Measurements from ENCODE around the gene NOP58. TPM values are rescaled to one million over a fixed set of nuclear protein-coding genes. Genes with fewer than 3 reads are reported as not detected.
A peak's percentile ranks its signal among the peaks of the same experiment; 100 is the strongest.
"Not testable (repeated sequence)": the region's sequence is repeated elsewhere in the genome, so short reads cannot be mapped to it uniquely, and the experiment has no call there.

The NOP58 gene
- total RNA-seq, 1 donor from 2014 or later: 22.5 TPM

DNA sequence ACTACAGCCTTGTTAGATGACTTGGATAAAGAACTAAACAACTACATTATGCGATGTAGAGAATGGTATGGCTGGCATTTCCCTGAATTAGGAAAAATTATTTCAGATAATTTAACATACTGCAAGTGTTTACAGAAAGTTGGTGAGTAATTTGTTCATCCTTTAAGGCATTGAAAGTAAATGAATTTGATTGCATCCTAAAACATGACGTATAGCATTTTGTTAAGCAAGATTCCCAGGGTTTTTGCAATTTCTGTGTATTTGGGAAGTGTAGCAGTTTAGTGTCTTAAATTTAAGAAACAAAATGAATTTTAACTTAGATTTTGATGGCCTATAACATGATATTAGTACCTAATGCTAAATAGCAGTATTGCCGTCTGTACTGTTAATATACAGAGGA is 24.8 kb downstream of the NOP58 start:
- ATAC-seq (no peak), DNase-seq (no peak)
- intact Hi-C loops (cut with micrococcal nuclease): no loop called here

- no peak for ATAC-seq
- intact Hi-C loops (cut with micrococcal nuclease): no loop called here
- DNase-seq: no peak
These were observed 25.4 kb downstream of the NOP58 start for GRCh38 chr2:202290970-202291369.

GRCh38 chr2:202299712-202300111 is 34.1 kb downstream of the NOP58 start:
- ATAC-seq (no peak), DNase-seq (no peak)
- intact Hi-C loops (cut with micrococcal nuclease): no loop called here

GRCh38 chr2:202306034-202306433 is 40.5 kb downstream of the NOP58 start:
- DNase-seq (no peak), ATAC-seq (no peak)
- intact Hi-C loops (cut with micrococcal nuclease): no loop called here

DNA sequence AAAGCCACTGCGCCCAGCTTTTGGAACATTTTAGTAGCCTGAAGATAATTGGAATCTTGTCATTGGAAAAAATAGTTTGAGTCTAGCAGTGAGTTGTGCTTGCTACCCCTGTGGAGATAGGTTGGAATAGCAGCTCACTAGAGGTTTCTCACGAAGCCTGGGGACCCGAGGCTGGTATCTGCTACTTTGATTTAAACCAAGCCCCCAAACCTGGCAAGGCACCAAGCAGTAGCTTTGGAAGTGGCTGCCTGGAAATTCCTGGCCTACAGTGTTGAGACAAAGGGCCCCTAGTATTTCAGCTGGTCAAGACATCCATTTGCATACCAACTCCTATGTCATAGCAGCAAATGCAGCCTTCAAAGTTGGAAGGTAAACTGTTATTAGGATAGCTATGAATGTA is 42.1 kb downstream of the NOP58 start:
- DNase-seq (no peak), ATAC-seq (no peak)
- intact Hi-C loops (cut with micrococcal nuclease): no loop called here

- intact Hi-C loops (cut with micrococcal nuclease): loop anchor here (10.0 kb wide), 1 partner anchor 63 kb away; the partner anchor contains the start of gene BMPR2
These were observed 46.3 kb downstream of the NOP58 start for GRCh38 chr2:202311823-202312388.

GRCh38 chr2:202314116-202314515 is 48.6 kb downstream of the NOP58 start:
- DNase-seq: no peak
- no peak for ATAC-seq
- intact Hi-C loops (cut with micrococcal nuclease): loop anchor here (10.0 kb wide), 1 partner anchor 61 kb away; the partner anchor contains the start of gene BMPR2

More at GRCh38 chr2:202311823-202312388, 46.3 kb downstream of the NOP58 start:
- ATAC-seq: no peak
- no peak for DNase-seq

GRCh38 chr2:202317080-202317857 is 51.7 kb downstream of the NOP58 start:
- DNase-seq (peak; percentile 35), ATAC-seq (peak; percentile 93)
- intact Hi-C loops (cut with micrococcal nuclease): loop anchor here (10.0 kb wide), 1 partner anchor 58 kb away; the partner anchor contains the start of gene BMPR2

GRCh38 chr2:202320362-202320761 is 54.8 kb downstream of the NOP58 start:
- ATAC-seq: not testable (repeated sequence)

DNA sequence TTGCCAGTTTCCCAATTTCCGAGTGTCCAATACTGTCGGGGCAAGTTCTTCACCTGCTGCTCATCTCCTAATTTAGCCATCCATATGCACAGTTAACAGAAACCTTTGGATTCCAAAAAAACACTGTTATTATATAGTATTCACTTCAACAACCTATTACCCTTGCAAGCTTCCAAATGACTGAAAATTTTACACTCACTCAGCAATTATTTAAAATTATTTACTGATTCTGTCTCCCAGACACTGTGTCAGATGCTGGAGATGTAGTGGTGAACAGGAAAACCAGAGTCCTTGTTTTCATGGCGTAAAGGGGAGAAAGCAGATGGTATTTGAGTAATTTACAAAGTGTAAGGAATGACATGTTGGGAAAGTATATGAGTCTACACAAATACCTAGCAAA is 56.9 kb downstream of the NOP58 start:
- ATAC-seq (no peak), DNase-seq (no peak)
- intact Hi-C loops (cut with micrococcal nuclease): no loop called here

More at GRCh38 chr2:202320362-202320761, 54.8 kb downstream of the NOP58 start:
- DNase-seq; intact Hi-C loops (cut with micrococcal nuclease): not testable (repeated sequence)

DNA sequence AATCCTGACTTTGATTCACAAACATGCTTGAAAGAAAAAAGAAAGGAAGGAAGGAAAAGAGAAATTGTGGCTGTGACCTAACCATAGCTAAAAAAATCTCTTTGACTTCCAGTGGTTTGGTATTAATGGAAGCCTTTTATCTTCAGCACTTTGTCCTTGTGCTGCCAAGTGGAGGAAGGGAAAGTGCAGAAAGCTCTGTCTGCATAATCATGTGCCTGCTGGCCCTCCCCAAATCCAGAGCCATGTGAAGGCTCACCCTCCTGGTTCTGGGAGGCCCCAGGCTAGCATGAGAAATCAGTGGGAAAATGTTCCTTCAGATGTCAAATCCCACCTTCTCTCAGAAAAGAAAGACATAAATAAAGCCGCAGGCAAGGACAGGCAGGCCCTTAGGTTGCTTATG is 62.3 kb downstream of the NOP58 start:
- DNase-seq (peak; percentile 37), ATAC-seq (peak; percentile 91)
- intact Hi-C loops (cut with micrococcal nuclease): no loop called here

GRCh38 chr2:202335791-202336467 is 70.4 kb downstream of the NOP58 start:
- DNase-seq (no peak), ATAC-seq (no peak)
- intact Hi-C loops (cut with micrococcal nuclease): no loop called here

GRCh38 chr2:202337151-202337550 is 71.6 kb downstream of the NOP58 start:
- peak; percentile 58 for ATAC-seq
- no peak for DNase-seq
- intact Hi-C loops (cut with micrococcal nuclease): no loop called here

GRCh38 chr2:202337706-202338346 is 72.3 kb downstream of the NOP58 start:
- intact Hi-C loops (cut with micrococcal nuclease): no loop called here
- no peak for ATAC-seq
- no peak for DNase-seq

DNA sequence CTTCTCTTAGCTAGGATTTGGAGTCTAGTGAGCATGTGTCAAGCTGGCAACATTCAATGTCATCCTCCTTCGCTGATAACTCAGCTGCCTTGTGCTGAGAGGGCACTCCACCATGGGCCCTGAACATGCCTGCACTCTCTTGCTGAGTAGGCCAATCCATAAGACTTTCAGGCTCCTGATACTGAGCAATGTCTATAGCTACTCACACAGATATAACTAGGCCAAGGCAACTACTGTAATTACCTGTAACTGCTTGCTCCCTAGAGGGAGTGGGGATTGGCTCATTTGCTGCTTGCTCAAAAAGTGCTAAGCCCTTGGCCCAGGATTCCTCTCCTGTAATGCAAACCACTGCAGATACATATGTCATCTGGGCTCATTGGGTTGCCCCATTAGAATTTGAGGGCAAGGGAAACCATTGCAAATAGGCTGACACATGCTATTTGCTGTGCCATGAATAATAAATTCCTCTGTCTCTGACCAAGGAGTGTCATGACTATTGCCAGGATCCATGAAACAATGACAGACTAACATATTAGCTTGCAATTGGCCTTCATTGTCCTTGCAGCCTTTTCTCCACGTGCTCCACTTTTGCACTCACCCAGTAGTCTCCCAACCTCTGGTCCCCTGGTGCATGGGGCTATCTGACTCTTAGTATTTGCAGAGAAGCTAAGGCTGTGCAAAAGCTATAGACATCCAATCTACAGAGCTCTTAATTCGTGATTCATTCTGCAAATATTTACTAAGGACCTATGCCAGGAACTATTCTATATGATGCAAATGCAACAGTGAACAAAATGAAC is 73.7 kb downstream of the NOP58 start:
- no peak for ATAC-seq
- intact Hi-C loops (cut with micrococcal nuclease): no loop called here
- no peak for DNase-seq

DNA sequence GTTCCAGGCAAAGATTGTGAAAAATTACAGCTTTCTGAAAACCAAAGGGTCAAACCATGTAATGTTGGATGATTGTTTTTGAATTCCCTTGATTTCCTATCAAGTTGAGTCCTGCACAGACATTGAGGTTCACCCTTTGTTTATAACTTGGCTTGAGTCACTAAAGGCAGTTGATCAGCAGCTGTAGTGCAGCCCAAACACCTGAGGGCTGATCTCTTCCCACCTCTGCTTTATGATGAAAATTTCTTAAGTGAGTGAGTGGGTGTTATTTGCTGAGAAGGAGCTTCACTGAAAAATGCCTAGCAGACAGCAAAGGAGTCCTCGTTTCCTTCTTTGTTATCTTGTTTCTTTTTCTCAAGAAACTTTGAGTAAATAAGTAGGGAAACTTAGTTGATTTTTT is 78.6 kb downstream of the NOP58 start:
- DNase-seq (no peak), ATAC-seq (no peak)
- intact Hi-C loops (cut with micrococcal nuclease): no loop called here

DNA sequence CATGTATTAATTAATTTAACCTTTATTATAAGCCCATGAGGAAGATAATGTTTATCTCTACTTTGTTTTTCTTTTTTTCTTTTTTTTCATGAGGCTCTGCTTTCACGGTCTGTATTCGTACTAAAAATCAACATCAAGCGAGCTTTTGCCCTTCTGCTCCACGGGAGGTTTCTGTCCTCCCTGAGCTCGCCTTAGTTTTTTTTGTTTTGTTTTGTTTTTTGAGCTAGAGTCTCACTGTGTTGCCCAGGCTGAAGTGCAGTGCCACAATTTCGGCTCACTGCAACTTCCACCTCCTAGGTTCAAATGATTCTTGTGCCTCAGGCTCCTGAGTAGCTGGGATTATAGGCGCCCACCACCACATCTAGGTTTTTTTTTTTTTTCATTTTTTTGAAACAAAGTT is 80.6 kb downstream of the NOP58 start:
- ATAC-seq: no peak
- intact Hi-C loops (cut with micrococcal nuclease): no loop called here
- DNase-seq: no peak
